SU-DHL-6 (cell line): ENCODE measurements around the gene ANKK1.

Source experiments
- CTCF ChIP-seq: fragments of 200-600 bp; sonication (generic); IDR thresholded peaks from one replicate; pipeline ENCODE4 v1.5.1; 2017; ENCODE audit warnings: antibody characterized with exemption, mild to moderate bottlenecking, low read length, moderate library complexity; ENCODE audit not compliant: insufficient read depth, poor library complexity, severe bottlenecking
- EZH2phosphoT487 ChIP-seq: fragments of 200-600 bp; sonication (generic), shearing (Covaris generic); conservative IDR thresholded peaks from 2 replicates; pipeline ENCODE4 v1.6.1; 2018; ENCODE audit warnings: mild to moderate bottlenecking, antibody characterized with exemption, low read length, moderate library complexity, mixed read lengths

GRCh38 chr11:113410414-113411135 lies 23.0 kb downstream of the ANKK1 start:
- no peak for TF ChIP-seq CTCF
- no peak for TF ChIP-seq EZH2phosphoT487
